ENCODE measurements around the gene EIF3B.

DNA sequence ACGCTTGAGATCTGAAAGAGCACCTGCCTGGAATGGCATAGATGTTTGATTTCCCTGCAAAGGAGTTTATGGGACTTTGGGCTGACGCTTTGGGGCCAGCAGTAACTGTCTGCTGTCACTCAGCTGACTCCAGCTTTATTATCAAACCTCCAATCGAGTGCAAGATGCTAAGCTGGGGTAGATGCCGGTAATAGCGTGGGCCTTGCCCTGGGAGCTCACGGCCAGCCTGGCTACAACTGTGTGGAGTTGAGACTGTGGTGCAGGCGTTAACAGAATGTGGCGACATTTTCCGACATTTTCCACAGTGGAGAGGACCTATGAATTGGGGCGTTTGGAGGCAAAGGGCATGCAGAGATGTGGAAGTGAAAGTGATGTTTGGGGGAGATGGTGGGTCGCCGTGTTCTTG lies 50.1 kb downstream of the EIF3B start:
- TF ChIP-seq CTCF (IDR thresholded peaks at IDR 0.05; ENCODE audit: low read length) (no peak), EZH2 (optimal IDR thresholded peaks at IDR 0.05; ENCODE audit: low read depth, low read length) (no peak)

Measured in MM.1S (cell line).